ENCODE data around the gene KLK5. TPM values are rescaled to one million over a fixed set of nuclear protein-coding genes. Genes with fewer than 3 reads are reported as not detected.

Gene KLK5
- total and polyA plus RNA-seq, 4 donors: not detected

DNA sequence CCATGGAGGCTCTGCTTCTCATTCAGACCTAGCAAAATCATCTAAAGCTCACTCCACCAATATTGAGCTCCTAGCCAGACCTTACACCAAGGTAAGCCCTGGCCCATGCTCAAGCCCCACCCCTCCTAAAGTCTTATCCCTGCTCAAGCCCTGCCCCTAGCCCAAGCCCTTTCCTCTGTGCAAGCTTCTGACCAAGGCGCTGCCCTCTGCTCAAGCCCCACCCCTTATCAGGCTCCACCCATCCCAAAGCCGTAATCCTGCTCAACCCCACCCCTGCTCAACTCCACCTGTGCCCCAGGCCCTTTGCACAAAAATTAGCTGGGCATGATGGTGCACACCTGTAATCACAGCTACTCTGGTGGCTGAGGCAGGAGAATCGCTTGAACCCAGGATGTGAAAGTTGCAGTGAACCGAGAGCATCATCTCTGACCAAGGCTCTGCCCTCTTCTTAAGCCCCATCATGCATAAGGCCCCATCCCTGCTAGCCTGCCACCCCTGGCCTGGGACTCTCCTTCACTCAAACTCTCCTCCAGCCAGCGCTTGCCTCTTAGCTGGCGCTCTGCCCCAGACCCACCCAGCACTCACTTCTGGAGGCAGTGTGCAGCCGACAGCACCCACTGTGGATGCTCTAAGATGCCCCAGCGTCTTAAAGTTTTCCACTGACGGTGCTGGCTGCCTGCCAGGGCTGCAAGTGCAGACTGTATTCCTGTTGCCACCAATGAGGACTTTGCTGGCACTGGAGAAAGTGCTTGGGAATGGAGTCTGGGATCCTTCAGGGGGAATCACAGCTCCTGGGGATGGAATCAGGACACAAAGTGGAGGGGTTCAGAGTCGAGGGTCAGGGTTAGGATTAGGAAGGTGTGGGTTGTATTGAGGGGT, 58.1 kb downstream of the KLK5 start:
- intact Hi-C loops (cut with DNase I): no loop called here
- Histone ChIP-seq H3K9me3 (ENCODE audit: control insufficient read depth, low read length) (no peaks in the 10 kb centered on the region), H3K36me3 (ENCODE audit: control insufficient read depth in 1 of 2, insufficient read depth in 2 of 2, low read length in 1 of 2) (no peaks in the 10 kb centered on the region), H3K27me3 (ENCODE audit: control insufficient read depth in 1 of 2, insufficient read depth in 2 of 2, low read length in 1 of 2) (no peaks in the 10 kb centered on the region), H3K27ac (ENCODE audit: low read depth in 1 of 2, low read length in 2 of 2) (no peak overlapping the region), H3K4me3 (ENCODE audit: low read length in 2 of 2) (no peak overlapping the region), H3K4me1 (ENCODE audit: control insufficient read depth in 1 of 2, insufficient read depth in 2 of 2, low read length in 2 of 2) (no peaks in the 10 kb centered on the region)
- 64 to 69% methylated on average over 10 of the region's 10 CpGs for WGBS, 2 donors
- ATAC-seq (ENCODE audit: low FRiP score) (no peak), DNase-seq (no peak)

Other genes with a start within 250 kb of the KLK5 start
- 1 to 10 TPM in 1 of 2 donors, under 1 TPM in 1; 0.45 to 1.4 TPM for gene SHANK1, start 233.2 kb downstream of the KLK5 start, total RNA-seq
- gene SHANK1, start 233.2 kb downstream of the KLK5 start, polyA plus RNA-seq: 1 to 10 TPM in 1 of 2 donors, under 1 TPM in 1; 0.38 to 1.8 TPM
- 10 to 100 TPM in 1 of 2 donors, 1 to 10 TPM in 1; 8.4 to 28.7 TPM for gene CLEC11A, start 229.7 kb downstream of the KLK5 start, total RNA-seq
- gene CLEC11A, start 229.7 kb downstream of the KLK5 start, polyA plus RNA-seq: 10 to 100 TPM in 1 of 2 donors, 1 to 10 TPM in 1; 2.0 to 17.7 TPM
- not detected for gene GPR32, start 182.6 kb downstream of the KLK5 start, total RNA-seq
- gene GPR32, start 182.6 kb downstream of the KLK5 start, polyA plus RNA-seq: not detected
- gene ACP4, start 162.6 kb downstream of the KLK5 start, total RNA-seq: not detected
- gene ACP4, start 162.6 kb downstream of the KLK5 start, polyA plus RNA-seq: not detected
- 1 to 10 TPM in 1 of 2 donors, under 1 TPM in 1; 0.81 to 1.7 TPM for gene KLK1, start 129.3 kb downstream of the KLK5 start, total RNA-seq
- gene KLK1, start 129.3 kb downstream of the KLK5 start, polyA plus RNA-seq: 1 to 10 TPM; 2.6 to 6.3 TPM
- not detected for gene KLK15, start 119.5 kb downstream of the KLK5 start, total RNA-seq
- gene KLK15, start 119.5 kb downstream of the KLK5 start, polyA plus RNA-seq: not detected
- not detected for gene KLK3, start 98.1 kb downstream of the KLK5 start, total RNA-seq
- 1 to 10 TPM in 1 of 2 donors, not detected in 1; 1.4 TPM for gene KLK3, start 98.1 kb downstream of the KLK5 start, polyA plus RNA-seq
- not detected for gene KLK2, start 79.6 kb downstream of the KLK5 start, total RNA-seq
- gene KLK2, start 79.6 kb downstream of the KLK5 start, polyA plus RNA-seq: not detected
- not detected for gene KLK4, start 41.6 kb downstream of the KLK5 start, total RNA-seq
- gene KLK4, start 41.6 kb downstream of the KLK5 start, polyA plus RNA-seq: not detected
- gene KLK6, start 16.6 kb upstream of the KLK5 start, total RNA-seq: not detected
- gene KLK6, start 16.6 kb upstream of the KLK5 start, polyA plus RNA-seq: under 1 TPM in 1 of 2 donors, not detected in 1; 0.20 TPM
- gene KLK7, start 30.9 kb upstream of the KLK5 start, total RNA-seq: not detected
- gene KLK7, start 30.9 kb upstream of the KLK5 start, polyA plus RNA-seq: not detected
- not detected for gene KLK8, start 48.6 kb upstream of the KLK5 start, total RNA-seq
- gene KLK8, start 48.6 kb upstream of the KLK5 start, polyA plus RNA-seq: not detected
- gene KLK10, start 66.7 kb upstream of the KLK5 start, total RNA-seq: not detected
- under 1 TPM in 1 of 2 donors, not detected in 1; 0.08 TPM for gene KLK10, start 66.7 kb upstream of the KLK5 start, polyA plus RNA-seq
- not detected for gene KLK11, start 73.6 kb upstream of the KLK5 start, total RNA-seq
- under 1 TPM; 0.25 to 0.43 TPM for gene KLK11, start 73.6 kb upstream of the KLK5 start, polyA plus RNA-seq
- gene KLK12, start 82.0 kb upstream of the KLK5 start, total RNA-seq: not detected
- gene KLK12, start 82.0 kb upstream of the KLK5 start, polyA plus RNA-seq: not detected
- not detected for gene KLK13, start 112.1 kb upstream of the KLK5 start, total RNA-seq
- gene KLK13, start 112.1 kb upstream of the KLK5 start, polyA plus RNA-seq: under 1 TPM in 1 of 2 donors, not detected in 1; 0.36 TPM
- under 1 TPM; 0.57 to 0.71 TPM for gene KLK14, start 129.8 kb upstream of the KLK5 start, total RNA-seq
- gene KLK14, start 129.8 kb upstream of the KLK5 start, polyA plus RNA-seq: under 1 TPM in 1 of 2 donors, not detected in 1; 0.10 TPM
- gene CTU1, start 155.4 kb upstream of the KLK5 start, total RNA-seq: 1 to 10 TPM; 4.1 to 5.4 TPM
- gene CTU1, start 155.4 kb upstream of the KLK5 start, polyA plus RNA-seq: 1 to 10 TPM; 1.1 to 2.6 TPM
- 10 to 100 TPM; 10.4 to 11.5 TPM for gene SIGLEC9, start 171.9 kb upstream of the KLK5 start, total RNA-seq
- 1 to 10 TPM; 1.1 to 6.3 TPM for gene SIGLEC9, start 171.9 kb upstream of the KLK5 start, polyA plus RNA-seq
- 1 to 10 TPM; 3.0 to 4.5 TPM for gene SIGLEC7, start 189.3 kb upstream of the KLK5 start, total RNA-seq
- gene SIGLEC7, start 189.3 kb upstream of the KLK5 start, polyA plus RNA-seq: 1 to 10 TPM in 1 of 2 donors, under 1 TPM in 1; 0.97 to 2.3 TPM

Data from aorta (tissue), 5 donors.